IMR-90 (cell line): ENCODE data around the gene TOMM40.

ENCODE experiments used
- CTCF ChIP-seq: conservative IDR thresholded peaks from 2 replicates; pipeline ENCODE4 v1.5.1; 2012; ENCODE audit warnings: mild to moderate bottlenecking, low read depth, low read length, improper control_type of control experiment
- MAFK ChIP-seq: IDR thresholded peaks from 2 replicates; pipeline ENCODE4 v1.6.1; 2012; ENCODE audit warnings: low read depth, low read length, improper control_type of control experiment
- NFE2L2 ChIP-seq: fragments of 150-350 bp; IDR thresholded peaks from 2 replicates; pipeline ENCODE4 v1.6.1; 2016; ENCODE audit warnings: low read depth, mild to moderate bottlenecking, low read length
- POLR2A ChIP-seq: IDR thresholded peaks from 2 replicates; pipeline ENCODE4 v1.6.1; 2012; ENCODE audit warnings: mild to moderate bottlenecking, low read depth, low read length
- RAD21 ChIP-seq: IDR thresholded peaks from 2 replicates; pipeline ENCODE4 v1.6.1; 2012; ENCODE audit warnings: low read length, improper control_type of control experiment
- SMC3 ChIP-seq: fragments of 150-350 bp; IDR thresholded peaks from 2 replicates; pipeline ENCODE4 v1.6.1; 2016; ENCODE audit warnings: low read depth, mild to moderate bottlenecking, antibody characterized with exemption, low read length, moderate library complexity

GRCh38 chr19:44908836-44909261 lies 17.8 kb downstream of the TOMM40 start:
- no peak for TF ChIP-seq CTCF
- no peak for TF ChIP-seq NFE2L2
- no peak for TF ChIP-seq MAFK
- no peak for TF ChIP-seq POLR2A
- TF ChIP-seq RAD21, result no peak
- TF ChIP-seq SMC3, result no peak
